GM03348 (cell line): ENCODE data around the gene EEIG1.

ENCODE experiments used
- DNase-seq: peaks from one replicate; pipeline ENCODE4 v3.0.0; 2012; ENCODE audit warnings: low spot score

The EEIG1 gene

DNA sequence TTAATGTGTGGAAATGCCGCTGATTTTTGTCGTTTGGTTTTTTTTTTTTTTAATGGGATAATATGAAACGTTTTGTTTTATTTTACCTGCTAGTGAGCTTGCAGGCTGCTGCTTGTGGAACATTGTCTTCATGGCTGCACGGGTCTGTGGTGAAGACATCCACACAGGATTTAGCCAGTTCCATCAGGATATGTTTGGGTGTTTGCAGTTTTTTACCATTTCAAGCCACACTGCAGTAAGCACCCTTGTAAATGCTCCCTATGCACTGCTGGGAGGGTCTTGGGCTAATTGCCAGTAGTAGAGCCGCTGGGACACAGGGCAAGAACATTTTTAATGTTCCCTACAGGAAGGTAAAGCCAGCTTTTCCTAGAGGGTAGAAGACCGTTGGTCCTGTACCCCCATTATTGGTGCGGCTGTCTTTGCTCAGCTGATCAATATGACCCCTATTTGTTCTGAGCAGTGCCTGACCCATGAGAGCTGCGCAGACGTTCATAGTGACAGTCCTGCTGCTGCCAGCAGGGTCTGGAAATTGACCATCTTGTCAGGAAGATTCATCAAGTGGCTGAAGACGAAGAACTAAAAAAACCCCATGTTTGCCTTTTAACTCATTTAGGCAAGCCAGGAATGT is 20.5 kb upstream of the EEIG1 start:
- DNase-seq, result no peak

DNA sequence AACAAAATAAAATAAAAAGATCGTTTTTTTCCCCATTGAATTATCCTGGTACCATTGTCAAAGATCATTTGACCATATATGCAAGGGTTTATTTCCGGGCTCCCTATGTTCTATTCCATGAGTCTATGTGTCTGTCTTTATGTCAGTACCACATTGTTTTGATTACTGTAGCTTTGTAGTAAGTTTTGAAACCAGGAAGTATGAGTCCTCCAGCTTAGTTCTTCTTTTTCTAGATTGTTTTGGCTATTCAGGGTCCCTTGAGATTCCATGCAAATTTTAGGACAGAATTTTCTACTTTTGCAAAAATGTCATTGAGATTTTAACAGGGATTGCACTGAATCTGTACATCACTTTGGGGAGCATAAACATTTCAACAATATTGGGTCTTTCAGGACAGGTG is 18.7 kb upstream of the EEIG1 start:
- no peak for DNase-seq

DNA sequence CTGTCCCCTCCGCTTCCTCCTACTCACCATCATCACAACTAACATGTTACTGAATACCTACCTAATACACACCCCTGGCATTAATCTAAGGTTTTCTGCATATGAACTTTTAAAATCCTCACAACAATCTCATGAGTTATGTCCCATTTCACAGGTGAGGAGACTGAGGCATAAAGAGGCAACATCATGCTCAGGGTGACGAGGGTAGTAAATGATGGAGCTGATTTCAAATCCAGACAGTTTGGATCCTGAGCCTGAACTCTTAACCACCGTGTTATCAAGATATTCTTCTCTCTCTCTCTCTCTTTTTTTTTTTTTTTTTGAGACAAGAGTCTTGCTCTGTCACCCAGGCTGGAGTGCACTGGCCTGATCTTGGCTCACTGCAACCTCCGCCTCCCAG is 12.9 kb upstream of the EEIG1 start:
- DNase-seq, result no peak

DNA sequence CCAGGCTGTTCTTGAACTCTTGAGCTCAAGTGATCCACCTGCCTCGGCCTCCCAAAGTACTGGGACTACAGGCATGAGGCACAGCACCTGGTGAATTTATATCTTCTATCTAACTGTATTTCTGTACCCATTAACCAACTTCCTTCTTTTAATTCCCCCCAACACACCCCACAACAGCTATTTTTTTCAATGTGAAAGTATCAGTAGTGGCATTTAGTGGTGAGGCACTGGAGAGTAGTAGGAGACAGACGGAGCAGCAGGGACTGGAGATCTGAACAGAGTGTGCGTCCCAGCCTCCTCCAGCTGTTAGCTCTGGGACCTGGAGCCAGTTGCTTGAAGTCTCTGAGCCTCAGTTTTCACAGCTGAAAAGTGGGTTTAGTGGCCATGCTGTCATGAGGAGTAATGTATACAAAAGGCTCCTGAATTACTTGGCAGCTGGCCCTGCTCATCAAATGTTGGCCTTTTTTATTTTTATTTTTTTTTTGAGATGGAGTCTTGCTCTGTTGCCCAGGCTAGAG is 11.0 kb upstream of the EEIG1 start:
- DNase-seq, result no peak

DNA sequence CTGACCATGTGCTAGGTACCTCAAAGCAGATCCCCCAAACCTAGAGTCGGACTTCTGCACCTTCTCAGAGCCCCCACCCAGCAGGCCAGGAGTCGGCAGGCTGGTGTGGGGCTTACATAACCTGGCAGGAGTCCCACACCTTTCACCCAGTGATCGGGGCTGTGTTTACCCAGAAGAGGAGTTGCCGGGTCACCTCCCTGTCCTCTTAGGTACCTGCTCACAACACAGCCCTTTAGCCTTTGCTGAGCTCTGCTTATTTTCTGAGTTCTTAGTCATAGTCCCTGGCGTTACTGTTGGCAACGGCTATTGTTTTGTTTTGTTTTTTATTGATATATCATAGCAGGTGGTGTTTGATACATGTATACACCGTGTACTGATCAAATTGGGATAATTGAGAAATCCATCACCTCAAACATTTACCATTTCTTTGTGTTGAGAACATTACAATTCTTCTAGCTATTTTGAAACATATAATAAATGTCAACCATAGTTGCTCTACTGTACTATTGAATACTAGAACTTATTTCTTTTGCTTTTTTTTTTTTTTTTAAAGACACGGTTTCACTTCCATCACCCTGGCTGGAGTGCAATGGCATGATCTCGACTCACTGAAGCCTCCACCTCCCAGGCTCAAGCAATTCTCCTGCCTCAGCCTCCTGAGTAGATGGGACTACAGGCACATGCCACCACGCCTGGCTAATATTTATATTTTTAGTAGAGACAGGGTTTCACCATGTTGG is 10.4 kb upstream of the EEIG1 start:
- no peak for DNase-seq

DNA sequence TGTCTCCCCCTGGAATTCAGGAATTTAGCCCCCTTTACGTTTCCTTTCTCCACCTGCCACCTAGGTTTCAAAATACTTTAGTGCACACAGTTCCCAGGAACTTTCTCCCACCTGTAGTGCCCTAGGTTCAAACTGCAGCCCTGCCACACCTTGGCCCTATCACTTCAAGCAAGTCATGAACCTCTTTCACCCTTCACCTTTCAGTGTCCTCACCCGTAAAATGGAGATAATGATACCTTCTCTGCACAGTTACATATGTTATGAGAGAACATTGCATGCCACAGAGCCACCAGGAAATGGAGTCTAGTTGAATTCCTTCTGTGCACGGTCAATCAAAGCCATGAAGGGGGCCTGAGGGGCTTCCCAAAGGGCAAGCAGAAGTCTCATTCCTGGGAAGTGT is 9.8 kb upstream of the EEIG1 start:
- no peak for DNase-seq

DNA sequence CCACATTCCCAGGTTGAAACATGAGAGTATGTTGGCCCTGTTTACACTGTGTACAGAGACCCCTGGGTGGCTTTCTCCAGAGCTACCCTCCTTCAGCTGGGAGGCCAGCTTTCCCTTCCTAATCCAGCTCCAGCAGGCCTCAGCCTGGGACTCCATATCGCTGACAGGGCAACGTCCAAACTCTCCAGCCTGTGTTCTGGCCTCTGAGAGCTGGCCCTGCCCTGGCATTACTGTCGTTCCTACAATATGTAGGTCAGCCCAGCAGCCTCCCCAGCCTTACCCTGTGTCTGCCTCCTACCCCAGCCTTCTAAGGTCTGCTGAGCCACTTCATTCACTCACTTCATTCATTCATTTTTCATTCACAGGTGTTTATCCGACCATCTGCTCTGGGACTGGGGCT is 8.3 kb upstream of the EEIG1 start:
- DNase-seq, result no peak

DNA sequence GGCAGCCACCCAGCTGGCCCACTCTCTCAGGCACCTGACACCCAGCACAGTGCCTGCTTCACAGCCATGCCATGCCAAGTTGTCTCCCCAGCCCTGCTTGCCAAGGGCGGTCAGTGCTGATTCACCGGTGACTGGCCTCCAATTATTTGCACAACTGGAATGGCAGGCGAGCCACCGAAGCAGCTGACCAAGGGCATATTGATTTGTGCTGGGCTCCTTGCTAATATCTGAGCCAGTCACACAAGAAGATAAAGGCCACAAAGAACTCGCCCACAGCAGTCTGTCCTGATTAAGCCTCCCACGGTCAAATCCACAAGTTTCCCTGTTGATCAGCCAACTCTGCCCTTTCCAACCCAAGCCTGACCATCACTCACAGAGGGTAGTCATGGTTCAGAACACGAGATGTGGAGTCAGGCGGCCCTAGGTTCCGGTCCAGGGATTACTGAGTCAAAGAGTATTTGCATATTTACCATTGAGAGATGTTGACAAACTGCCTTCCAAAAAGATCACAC is 6.4 kb upstream of the EEIG1 start:
- DNase-seq, result peak; percentile 43

DNA sequence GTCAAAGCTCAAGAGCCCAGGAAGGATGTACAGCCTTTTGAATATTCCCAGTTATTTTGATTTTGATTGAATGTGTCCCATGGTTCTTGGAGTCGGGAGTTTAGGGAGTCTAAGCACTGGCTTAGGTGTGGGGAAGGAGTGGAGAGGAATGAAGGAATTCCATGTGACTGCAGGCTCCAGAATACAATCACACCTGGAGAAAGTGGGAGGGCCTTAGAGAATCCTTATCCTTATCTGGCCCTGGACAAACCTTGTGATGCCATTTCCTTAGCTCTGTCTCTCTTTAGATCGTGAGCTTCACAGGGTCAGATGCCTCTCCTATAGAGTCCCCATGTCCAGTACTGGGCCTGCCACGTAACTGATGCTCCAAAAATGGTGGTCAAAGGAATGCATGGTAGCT is 4.2 kb upstream of the EEIG1 start:
- no peak for DNase-seq

DNA sequence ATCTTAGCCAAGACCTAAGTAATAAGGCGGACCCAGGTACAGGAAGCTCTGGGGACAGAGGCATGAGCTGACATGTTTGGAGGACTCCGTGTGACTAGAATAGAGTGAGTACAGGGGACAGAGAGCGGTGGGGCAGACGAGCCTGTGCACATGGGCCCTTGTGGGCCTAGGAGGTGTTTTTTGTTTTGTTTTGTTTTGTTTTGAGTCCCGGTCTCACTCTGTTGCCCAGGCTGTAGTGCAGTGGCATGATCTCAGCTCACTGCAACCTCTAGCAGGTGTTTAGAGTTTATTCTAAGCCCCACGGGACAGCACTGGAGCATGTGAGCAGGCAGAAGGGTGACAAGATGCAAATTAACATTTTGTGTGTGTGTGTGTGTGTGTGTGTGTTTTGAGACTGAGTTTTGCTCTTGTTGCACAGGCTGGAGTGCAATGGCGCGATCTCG is 3.1 kb upstream of the EEIG1 start:
- DNase-seq, result no peak

DNA sequence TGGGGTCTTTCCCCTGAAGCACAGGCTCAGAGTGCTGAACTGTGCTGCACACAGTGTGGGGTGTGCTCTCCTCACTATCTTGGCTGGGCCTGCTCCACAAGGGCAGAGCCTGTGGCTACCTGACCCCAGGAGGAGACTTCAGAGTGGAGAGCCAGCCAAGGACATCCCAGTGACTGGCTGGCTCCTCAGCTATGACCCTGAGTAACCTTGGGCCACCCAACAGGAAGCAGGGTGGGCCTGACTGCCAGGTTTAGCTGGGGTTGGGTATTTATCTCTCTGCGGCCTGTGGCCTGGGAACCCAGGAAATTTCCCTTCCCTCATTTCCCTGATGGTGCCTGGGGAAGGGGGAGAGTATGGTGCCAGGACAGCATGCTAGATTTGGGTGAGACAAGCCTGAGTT is 2.1 kb upstream of the EEIG1 start:
- no peak for DNase-seq

DNA sequence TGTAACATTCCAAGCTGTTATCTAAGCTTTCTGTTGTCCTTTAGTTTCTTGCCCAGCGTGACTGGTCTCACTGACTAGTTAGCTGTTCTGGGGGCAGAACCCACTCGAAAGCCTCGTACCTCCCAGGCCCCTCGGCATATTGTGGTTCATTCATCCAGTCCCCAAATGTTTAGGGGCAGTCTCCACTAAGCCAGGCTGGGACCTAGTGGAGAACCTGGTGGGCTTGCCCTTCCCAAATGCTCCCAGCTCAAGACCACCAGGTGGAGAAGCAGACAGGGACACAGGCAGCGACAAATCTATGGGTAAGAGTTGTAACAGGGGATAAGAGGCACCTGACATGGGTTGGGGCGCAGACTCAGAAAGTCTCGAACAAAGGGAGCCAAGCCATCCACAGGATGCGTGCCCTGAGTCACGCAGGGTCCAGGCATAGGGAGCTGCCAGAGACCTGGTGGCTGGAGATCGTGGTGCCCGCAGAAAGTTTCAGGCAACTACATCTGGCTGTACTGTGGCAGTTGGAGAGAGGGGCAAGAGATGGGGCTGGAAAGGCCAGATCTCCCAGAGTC is 851 bp upstream of the EEIG1 start:
- no peak for DNase-seq

DNA sequence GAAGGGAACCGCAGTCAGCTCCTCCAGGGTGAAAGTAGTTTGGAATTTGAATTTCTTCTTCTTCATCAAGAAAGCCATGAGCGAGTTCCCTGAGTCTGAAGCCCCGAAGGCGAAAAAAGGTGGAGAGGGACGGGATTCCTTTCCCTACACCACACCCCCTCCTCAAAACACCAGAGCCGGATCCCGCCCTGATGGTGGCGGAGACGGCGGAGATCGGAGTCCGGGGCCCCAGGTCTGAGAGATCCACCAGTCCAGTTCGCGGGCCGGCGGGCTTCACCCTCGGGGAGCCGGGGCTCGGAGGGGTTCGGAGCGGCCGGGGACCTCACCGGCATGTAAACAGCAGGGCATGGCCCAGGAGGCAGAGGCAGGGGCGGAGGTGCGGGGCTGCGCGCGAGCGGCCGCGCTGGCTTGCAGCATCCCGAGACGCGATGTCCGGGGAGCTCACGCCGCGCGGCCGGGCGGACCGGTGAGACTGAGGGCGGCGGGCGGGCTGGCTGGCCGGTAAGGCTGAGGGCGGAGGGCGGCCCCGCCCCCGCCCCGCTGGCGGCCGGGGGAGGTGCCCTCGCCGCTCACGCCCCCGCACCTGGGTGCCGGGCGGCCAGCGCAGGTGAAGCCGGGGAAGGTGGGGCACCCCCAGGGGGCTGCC is 606 bp downstream of the EEIG1 start:
- peak; percentile 51 for DNase-seq

DNA sequence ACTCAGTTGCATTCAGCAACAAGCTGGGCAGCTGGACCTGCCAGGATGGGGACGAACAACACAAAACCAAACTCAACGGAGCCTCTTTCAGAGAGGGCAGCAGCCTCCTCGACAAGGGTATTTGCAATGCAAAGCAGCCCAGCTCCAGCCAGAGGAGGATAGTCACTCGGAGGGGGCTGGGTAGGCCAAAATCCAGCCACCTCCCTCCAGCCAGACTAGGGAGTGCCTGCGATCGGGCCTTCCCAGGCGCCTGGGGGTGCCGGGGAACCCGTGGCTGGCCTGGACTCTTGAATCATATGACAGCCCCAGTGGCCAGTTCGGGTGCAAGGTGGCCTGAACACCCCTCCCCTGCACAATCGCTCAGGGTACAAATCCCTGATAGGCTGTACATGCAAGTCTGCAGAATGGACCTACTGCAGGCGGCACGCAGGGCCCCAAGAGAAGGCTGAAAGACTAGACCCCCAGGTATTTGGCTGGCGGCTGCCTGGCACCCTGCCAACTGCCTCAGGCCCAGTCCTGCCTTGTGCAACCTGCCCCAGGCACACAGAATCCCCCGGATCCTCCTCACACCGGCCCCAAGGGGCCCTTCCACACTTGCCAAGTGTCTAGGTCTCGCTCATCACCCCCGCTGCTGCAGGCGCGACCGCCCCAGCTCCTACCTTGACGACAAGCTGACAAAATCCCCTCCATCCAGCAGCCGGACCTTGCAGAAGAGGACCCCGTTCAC is 1.3 kb downstream of the EEIG1 start:
- DNase-seq, result peak; percentile 70

DNA sequence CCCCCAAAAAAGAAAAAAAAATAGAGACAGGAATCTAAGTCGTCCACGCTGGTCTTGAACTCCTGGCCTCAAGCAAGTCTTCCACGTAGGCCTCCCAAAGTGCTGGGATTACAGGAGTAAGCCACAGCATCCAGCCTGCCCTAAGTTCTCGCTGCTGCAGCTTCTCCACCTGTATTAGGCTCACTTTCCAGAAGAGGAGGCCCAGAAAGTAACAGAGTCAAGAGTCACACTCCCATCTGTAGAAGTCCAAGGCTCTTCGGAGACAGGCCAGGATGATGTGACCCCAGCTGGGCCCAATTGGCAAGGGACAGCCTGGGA is 1.8 kb downstream of the EEIG1 start:
- DNase-seq, result no peak

DNA sequence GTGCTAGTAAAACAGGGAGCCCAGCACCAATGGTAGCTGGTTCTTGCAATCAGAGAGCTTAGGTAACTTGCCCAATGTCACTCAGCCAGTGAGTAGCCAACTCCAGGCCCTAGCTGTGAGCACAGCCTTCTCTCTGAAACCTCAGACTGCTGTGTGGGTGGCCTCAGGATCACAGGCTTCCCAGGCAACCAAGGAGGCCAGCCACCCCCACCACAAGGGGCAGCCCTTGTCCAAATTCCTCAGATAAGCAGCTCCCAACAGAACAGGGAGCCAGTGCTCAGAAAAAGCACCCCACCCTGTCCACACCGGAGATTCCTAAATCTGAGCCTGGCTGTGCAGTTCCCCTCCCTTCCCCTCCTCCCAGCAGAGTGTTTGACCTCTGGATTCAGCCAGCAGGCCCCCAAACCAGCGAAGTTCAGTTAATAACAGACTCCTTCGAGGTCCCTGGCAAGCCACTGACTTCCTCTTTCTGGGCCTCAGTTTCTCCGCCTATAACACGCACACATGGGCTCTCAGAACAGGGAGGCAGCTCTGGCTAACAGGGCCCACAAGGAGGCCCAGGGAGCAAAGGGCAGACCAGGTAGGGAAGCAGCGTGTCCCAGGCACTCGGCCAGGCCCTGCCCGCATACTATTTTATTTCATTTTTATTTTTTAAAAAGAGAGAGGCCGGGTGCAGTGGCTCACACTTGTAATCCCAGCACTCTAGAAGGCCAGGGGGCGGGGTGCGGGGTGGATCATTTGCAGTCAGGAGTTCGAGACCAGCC is 2.7 kb downstream of the EEIG1 start:
- DNase-seq, result peak; percentile 89

DNA sequence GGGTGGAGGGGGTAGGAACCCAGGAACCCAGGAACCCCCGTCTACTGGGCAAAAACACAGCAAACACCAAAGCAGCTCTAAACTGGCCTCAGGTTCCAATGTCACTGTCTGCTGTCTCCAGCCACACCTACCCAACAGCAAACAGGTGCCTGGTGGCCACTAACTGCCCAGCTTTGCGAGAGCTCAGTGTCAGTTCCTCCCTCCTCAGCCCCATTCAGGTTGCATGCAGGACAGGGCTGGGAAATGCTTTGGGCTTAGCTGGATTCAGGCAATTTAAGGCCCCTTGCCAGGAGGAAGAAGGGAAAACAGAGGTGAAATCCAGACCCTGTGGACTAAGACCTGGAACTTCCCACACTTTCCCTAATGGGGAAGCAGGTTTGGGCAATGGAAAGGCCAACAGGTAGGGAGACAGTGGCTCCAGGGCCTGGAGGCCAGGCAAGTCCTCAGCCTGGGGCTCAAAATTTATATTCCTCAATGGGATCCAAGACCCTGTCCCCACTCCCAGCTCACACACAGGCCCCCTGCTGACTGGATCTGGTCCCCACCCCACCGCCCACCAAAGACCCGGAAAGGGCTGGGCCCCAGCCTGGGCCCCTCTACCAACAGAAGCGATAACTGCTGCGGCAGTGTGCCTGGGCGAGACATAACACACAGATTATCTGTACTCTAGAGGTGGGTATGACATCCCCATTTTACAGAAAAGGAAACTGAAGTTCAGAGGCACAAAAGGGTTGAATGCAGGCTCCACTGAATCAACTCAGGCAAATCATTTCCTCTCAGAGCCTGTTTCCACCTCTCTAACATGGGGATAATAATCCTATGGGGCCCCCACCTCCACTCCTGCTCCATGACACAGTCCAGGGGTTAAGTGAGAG is 3.5 kb downstream of the EEIG1 start:
- no peak for DNase-seq

DNA sequence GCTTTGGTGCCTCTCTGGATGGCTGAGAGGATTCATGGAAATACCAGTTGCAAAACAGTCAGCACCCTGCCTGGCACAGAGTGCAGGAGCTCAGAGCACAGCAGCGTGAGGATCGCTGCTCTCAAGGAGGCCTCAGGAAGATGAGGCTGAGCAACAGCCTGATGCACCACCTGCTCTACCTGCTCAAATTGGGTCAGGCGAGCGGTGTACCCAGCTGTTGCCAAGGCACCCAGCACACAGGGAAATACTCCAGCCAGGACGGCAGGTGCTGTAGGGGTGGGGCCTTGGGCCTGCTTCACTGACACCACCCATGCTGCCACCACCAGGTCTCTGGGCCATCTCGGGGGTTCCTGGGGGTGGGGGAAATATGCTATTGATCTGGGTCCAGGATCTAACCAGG is 4.3 kb downstream of the EEIG1 start:
- DNase-seq, result no peak

DNA sequence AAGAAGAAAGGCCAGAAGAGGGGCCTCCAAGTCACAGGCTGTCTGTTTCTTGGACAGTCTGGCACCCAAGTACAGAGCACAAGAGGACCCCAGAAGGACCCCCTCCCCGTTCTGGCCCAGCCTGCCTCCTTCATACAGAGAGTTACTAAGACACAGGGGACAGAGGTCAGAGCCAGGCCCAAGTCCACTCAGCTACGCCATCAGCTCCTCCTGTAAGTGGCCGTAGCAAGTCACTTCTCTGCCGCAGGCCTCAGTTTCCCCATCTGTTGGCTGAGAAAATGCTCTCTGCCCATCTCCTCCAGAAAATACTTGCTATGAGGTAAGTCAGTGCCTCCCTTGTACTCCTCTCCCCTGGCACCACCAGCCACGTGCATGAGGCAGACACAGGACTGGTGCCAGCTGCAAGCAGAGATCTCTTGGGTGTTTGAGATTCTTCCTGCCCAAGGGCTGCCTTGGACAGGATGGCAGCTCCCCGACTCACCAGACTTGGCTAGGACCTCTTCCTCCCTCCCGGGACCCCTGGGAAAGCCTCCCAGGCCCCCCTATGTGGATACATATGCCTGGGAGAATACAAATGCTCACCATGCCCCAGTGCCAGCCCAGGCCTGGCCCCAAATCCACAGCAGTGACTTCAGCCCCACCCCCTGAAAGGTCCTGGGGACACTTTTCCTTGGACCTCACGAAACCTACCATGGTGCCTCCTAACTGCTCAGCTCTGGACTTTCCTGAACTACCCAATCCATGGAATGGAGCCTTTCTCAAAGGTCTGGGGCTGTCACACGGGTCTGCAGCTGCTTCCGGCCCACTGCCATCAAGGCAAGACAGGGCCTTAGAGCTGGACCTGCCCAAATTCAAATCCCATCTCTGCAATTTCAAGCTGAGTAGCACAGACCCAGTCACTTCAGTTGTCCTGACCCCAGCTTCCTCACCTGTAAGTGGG is 5.1 kb downstream of the EEIG1 start:
- no peak for DNase-seq
